IPS DF 6.9 (cell line): ENCODE measurements around the gene PATJ.
"Not testable (repeated sequence)": the region's sequence is repeated elsewhere in the genome, so short reads cannot be mapped to it uniquely, and the experiment has no call there.

ENCODE experiments used
- DNase-seq: peaks from one replicate; pipeline ENCODE4 v3.0.0-alpha.2; 2013; ENCODE audit warnings: low read depth, low spot score
- H3K27ac ChIP-seq: one replicate; pipeline ENCODE4 v1.5.1; 2013; ENCODE audit warnings: low read length, control low read depth
- H3K27me3 ChIP-seq: 2 replicates; pipeline ENCODE4 v1.6.1; 2013; ENCODE audit warnings: mild to moderate bottlenecking, low read length; ENCODE audit not compliant: control insufficient read depth, insufficient read depth
- H3K36me3 ChIP-seq: 2 replicates; pipeline ENCODE4 v1.6.1; 2013; ENCODE audit warnings: low read length; ENCODE audit not compliant: control insufficient read depth, insufficient read depth
- H3K4me1 ChIP-seq: 2 replicates; pipeline ENCODE4 v1.6.1; 2013; ENCODE audit warnings: low read length; ENCODE audit not compliant: control insufficient read depth, insufficient read depth
- H3K4me3 ChIP-seq: 2 replicates; pipeline ENCODE4 v1.5.1; 2013; ENCODE audit warnings: mild to moderate bottlenecking, low read length
- H3K9me3 ChIP-seq: 2 replicates; pipeline ENCODE4 v1.6.1; 2013; ENCODE audit warnings: low read length, inconsistent platforms; ENCODE audit not compliant: control insufficient read depth, insufficient read depth
- WGBS: extraction: QIAGEN DNeasy Blood & Tissue Kit; methylation state at CpG from one replicate; pipeline ENCODE4 v1.1.7; 2013; ENCODE audit warnings: mixed read lengths, missing lambda C conversion rate; ENCODE audit not compliant: insufficient read length, insufficient coverage; 5-methylcytosine and 5-hydroxymethylcytosine counted together

PATJ gene

GRCh38 chr1:61741711-61742619 lies at the start of gene PATJ:
PATJ (plus strand) TSS chr1:61742480; CDS start chr1:61762893, 20,413 bp downstream.
- WGBS: no CpG with 5 or more reads among the region's 54 CpGs
- Histone ChIP-seq H3K4me1 (peaks cover 3% of the 10 kb centered on the region; the same call in 1 of the 2 replicates), H3K4me3 (peak within 1 kb of the TSS; percentile 93), H3K27ac (no peak within 1 kb of the TSS), H3K36me3 (no peaks in the 10 kb centered on the region), H3K9me3 (no peaks in the 10 kb centered on the region), H3K27me3 (no peaks in the 10 kb centered on the region)
- peak; percentile 47 for DNase-seq

GRCh38 chr1:61699911-61700851 lies 42.1 kb upstream of the PATJ start:
- H3K36me3 ChIP-seq: no peaks in the 10 kb centered on the region; the same call in 1 of the 2 replicates
- H3K9me3 ChIP-seq: no peaks in the 10 kb centered on the region
- H3K27me3 ChIP-seq: no peaks in the 10 kb centered on the region
- no CpG with 5 or more reads among the region's 3 CpGs for WGBS
- H3K4me3 ChIP-seq: no peak overlapping the region
- H3K4me1 ChIP-seq: no peaks in the 10 kb centered on the region
- no peak for DNase-seq
- no peak overlapping the region for H3K27ac ChIP-seq

- Histone ChIP-seq H3K27ac (no peak overlapping the region), H3K36me3 (no peaks in the 10 kb centered on the region), H3K4me3 (no peak overlapping the region), H3K4me1 (no peaks in the 10 kb centered on the region), H3K9me3 (no peaks in the 10 kb centered on the region), H3K27me3 (no peaks in the 10 kb centered on the region)
- DNase-seq: no peak
- no CpG with 5 or more reads among the region's 7 CpGs for WGBS
These were observed 33.0 kb upstream of the PATJ start for GRCh38 chr1:61708953-61709907.

- Histone ChIP-seq H3K9me3 (no peaks in the 10 kb centered on the region), H3K27me3 (no peaks in the 10 kb centered on the region), H3K4me3 (no peak overlapping the region), H3K4me1 (no peaks in the 10 kb centered on the region), H3K36me3 (no peaks in the 10 kb centered on the region), H3K27ac (no peak overlapping the region)
- no CpG with 5 or more reads among the region's 2 CpGs for WGBS
- no peak for DNase-seq
These were observed 32.4 kb upstream of the PATJ start for GRCh38 chr1:61709908-61710289.

GRCh38 chr1:61711257-61711656 lies 31.0 kb upstream of the PATJ start:
- WGBS: no CpG with 5 or more reads among the region's 4 CpGs
- DNase-seq, H3K4me1 ChIP-seq, H3K9me3 ChIP-seq, H3K4me3 ChIP-seq, H3K27me3 ChIP-seq, H3K36me3 ChIP-seq, H3K27ac ChIP-seq: not testable (repeated sequence)

- H3K36me3 ChIP-seq: no peaks in the 10 kb centered on the region
- H3K27ac ChIP-seq: no peak overlapping the region
- no peak for DNase-seq
- H3K4me3 ChIP-seq: no peak overlapping the region
- H3K9me3 ChIP-seq: no peaks in the 10 kb centered on the region
- no peaks in the 10 kb centered on the region for H3K4me1 ChIP-seq
- no peaks in the 10 kb centered on the region for H3K27me3 ChIP-seq
These were observed 30.3 kb upstream of the PATJ start for GRCh38 chr1:61711969-61712368.

GRCh38 chr1:61718996-61719663 lies 23.1 kb upstream of the PATJ start:
- H3K9me3 ChIP-seq, H3K36me3 ChIP-seq, DNase-seq, H3K4me1 ChIP-seq, H3K27me3 ChIP-seq, H3K27ac ChIP-seq, H3K4me3 ChIP-seq: not testable (repeated sequence)
- WGBS: no CpG with 5 or more reads among the region's 8 CpGs

GRCh38 chr1:61724506-61724812 lies 17.8 kb upstream of the PATJ start:
- H3K9me3 ChIP-seq: no peaks in the 10 kb centered on the region
- no peaks in the 10 kb centered on the region for H3K36me3 ChIP-seq
- WGBS: no CpG with 5 or more reads among the region's 3 CpGs
- 0 out of 2 replicates have a peak, but pooled peaks cover 2% of the 10 kb centered on the region for H3K4me1 ChIP-seq
- H3K27ac ChIP-seq: no peak overlapping the region
- H3K4me3 ChIP-seq: peak overlapping the region; percentile 67
- H3K27me3 ChIP-seq: no peaks in the 10 kb centered on the region
- DNase-seq: no peak

GRCh38 chr1:61724813-61725694 lies 17.2 kb upstream of the PATJ start, which contains the start of gene TM2D1:
TM2D1 (minus strand) TSS chr1:61725141; CDS start chr1:61725120, 21 bp downstream.
- H3K27me3 ChIP-seq: no peaks in the 10 kb centered on the region
- no CpG with 5 or more reads among the region's 45 CpGs for WGBS
- H3K9me3 ChIP-seq: no peaks in the 10 kb centered on the region
- H3K4me3 ChIP-seq: peak within 1 kb of the TSS; percentile 67
- DNase-seq: peak; percentile 63
- 0 out of 2 replicates have a peak, but pooled peaks cover 2% of the 10 kb centered on the region for H3K4me1 ChIP-seq
- no peak within 1 kb of the TSS for H3K27ac ChIP-seq
- H3K36me3 ChIP-seq: no peaks in the 10 kb centered on the region
